CD14-positive monocyte (primary cell): ENCODE data around the gene ANTXR1. TPM values are rescaled to one million over a fixed set of nuclear protein-coding genes. Genes with fewer than 3 reads are reported as not detected.

Experiments used
- DNase-seq, 3 donors: peaks; one replicate each; pipeline ENCODE4 v3.0.0-alpha.2; 2011 to 2022
- H2AFZ ChIP-seq: 2 replicates; pipeline ENCODE4 v1.6.0; 2012; ENCODE audit warnings: mild to moderate bottlenecking, low read depth, low read length, inconsistent platforms; ENCODE audit not compliant: insufficient read depth, poor library complexity, severe bottlenecking
- H3K27ac ChIP-seq, 2 donors: 1 replicate in 1 of 2; 2 replicates in 1 of 2; pipeline ENCODE4 v1.5.1; 2012 to 2013; ENCODE audit warnings: low read length in 2 of 2, control low read depth in 1 of 2, inconsistent platforms in 1 of 2, low read depth in 1 of 2, mild to moderate bottlenecking in 1 of 2
- H3K27me3 ChIP-seq, 2 donors: one replicate each; pipeline versions ENCODE4 v1.6.0 to v1.6.1; 2011 to 2013; ENCODE audit warnings: low read length in 2 of 2; ENCODE audit not compliant: control insufficient read depth in 2 of 2, insufficient read depth in 2 of 2
- H3K36me3 ChIP-seq, 2 donors: replicated peaks in 1 of 2; 1 replicate in 1 of 2; 2 replicates in 1 of 2; pipeline versions ENCODE4 v1.5.1 to v1.6.1; 2012 to 2013; ENCODE audit warnings: low read length in 2 of 2, control low read depth in 1 of 2, inconsistent platforms in 1 of 2, mild to moderate bottlenecking in 1 of 2; ENCODE audit not compliant: insufficient read depth in 2 of 2, control insufficient read depth in 1 of 2
- H3K4me1 ChIP-seq, 2 donors: 1 replicate in 1 of 2; 2 replicates in 1 of 2; pipeline versions ENCODE4 v1.5.1 to v1.6.1; 2012 to 2013; ENCODE audit warnings: low read length in 2 of 2, control low read depth in 1 of 2, inconsistent platforms in 1 of 2, mild to moderate bottlenecking in 1 of 2, moderate library complexity in 1 of 2; ENCODE audit not compliant: insufficient read depth in 2 of 2, control insufficient read depth in 1 of 2
- H3K4me2 ChIP-seq: replicated peaks from 2 replicates; pipeline ENCODE3; 2012; ENCODE audit warnings: low read length, moderate library complexity, mild to moderate bottlenecking; ENCODE audit not compliant: poor library complexity, severe bottlenecking; ENCODE audit errors: extremely low read depth
- H3K4me3 ChIP-seq, 3 experiments: fragments of 200-600 bp in 1 of 3; sonication (generic) in 1 of 3; replicated peaks in 1 of 3; 1 replicate in 2 of 3; 2 replicates in 1 of 3; pipeline ENCODE4 v1.5.1; 2011 to 2013; ENCODE audit warnings: low read length in 3 of 3, mild to moderate bottlenecking in 3 of 3, control low read depth in 2 of 3, low read depth in 2 of 3, inconsistent platforms in 1 of 3, moderate library complexity in 1 of 3
- H3K79me2 ChIP-seq: 2 replicates; pipeline ENCODE4 v1.6.0; 2012; ENCODE audit warnings: mild to moderate bottlenecking, control low read depth, inconsistent platforms, low read length, moderate library complexity; ENCODE audit not compliant: insufficient read depth
- H3K9ac ChIP-seq: 2 replicates; pipeline ENCODE4 v1.6.0; 2017; ENCODE audit warnings: low read length, mild to moderate bottlenecking; ENCODE audit not compliant: insufficient read depth, poor library complexity, severe bottlenecking
- H3K9me3 ChIP-seq, 2 donors: replicated peaks in 1 of 2; 1 replicate in 1 of 2; 2 replicates in 1 of 2; pipeline versions ENCODE4 v1.5.1 to v1.6.1; 2012 to 2013; ENCODE audit warnings: low read length in 2 of 2, control low read depth in 1 of 2; ENCODE audit not compliant: control insufficient read depth in 1 of 2, insufficient read depth in 1 of 2
- H4K20me1 ChIP-seq: 2 replicates; pipeline ENCODE4 v1.6.0; 2012; ENCODE audit warnings: mild to moderate bottlenecking, low read length, control low read depth, moderate library complexity; ENCODE audit not compliant: insufficient read depth
- H3K27ac Mint-ChIP-seq, 7 donors: one replicate each; pipeline ENCODE4 v1.8.0; 2020; ENCODE audit warnings: mild to moderate bottlenecking in 7 of 7, mixed read lengths in 7 of 7, moderate library complexity in 6 of 7, inconsistent platforms in 2 of 7
- H3K27me3 Mint-ChIP-seq, 3 donors: one replicate each; pipeline ENCODE4 v1.8.0; 2021 to 2022; ENCODE audit warnings: low read depth in 3 of 3, mild to moderate bottlenecking in 3 of 3, mixed read lengths in 3 of 3, moderate library complexity in 3 of 3, inconsistent platforms in 1 of 3
- H3K36me3 Mint-ChIP-seq, 2 donors: one replicate each; pipeline ENCODE4 v1.8.0; 2020; ENCODE audit warnings: mixed read lengths in 2 of 2, inconsistent platforms in 1 of 2, mild to moderate bottlenecking in 1 of 2
- H3K4me1 Mint-ChIP-seq: one replicate; pipeline ENCODE4 v1.8.0; 2020; ENCODE audit warnings: mild to moderate bottlenecking, mixed read lengths
- H3K4me3 Mint-ChIP-seq, 2 donors: one replicate each; pipeline ENCODE4 v1.8.0; 2020; ENCODE audit warnings: mild to moderate bottlenecking in 2 of 2, mixed read lengths in 2 of 2, moderate library complexity in 1 of 2
- H3K9me3 Mint-ChIP-seq, 7 donors: one replicate each; pipeline ENCODE4 v1.8.0; 2020 to 2022; ENCODE audit warnings: mixed read lengths in 7 of 7, mild to moderate bottlenecking in 6 of 7, moderate library complexity in 6 of 7, inconsistent platforms in 2 of 7
- CTCF ChIP-seq: fragments of 200-600 bp; IDR thresholded peaks from one replicate; pipeline ENCODE4 v1.8.0; 2022; ENCODE audit warnings: antibody characterized with exemption, mild to moderate bottlenecking
- WGBS: methylation state at CpG from one replicate; pipeline ENCODE4 v1.1.5; 2013; ENCODE audit warnings: missing lambda C conversion rate; ENCODE audit not compliant: insufficient coverage; 5-methylcytosine and 5-hydroxymethylcytosine counted together
- intact Hi-C, 2 donors: fragments of 100-400 bp; cut with micrococcal nuclease; formaldehyde crosslinking; loops; one replicate each; pipeline versions ENCODE4 v1.15.0 to v1.15.1; 2023
- polyA plus RNA-seq, 3 donors: library from polyadenylated mRNA; depleted of rRNA in 1 of 3; unstranded in 2 of 3; stranded (reverse) in 1 of 3; fragments of 300-500 nt in 2 of 3; fragments of >200 nt in 1 of 3; fragmentation: Illumina TruSeq in 2 of 3; gene quantifications; 1 replicate in 2 of 3; 2 replicates in 1 of 3; pipeline ENCODE4 v1.2.3, GENCODE V29; 2012 to 2021

Gene ANTXR1
- polyA plus RNA-seq, 3 donors = not detected

- Histone ChIP-seq H3K4me3 (peak overlapping the region in 1 of 3 experiments; percentile 3), H4K20me1 (no peaks in the 10 kb centered on the region), H3K4me1 (peaks cover 42 to 46% of the 10 kb centered on the region in 2 donors), H3K4me2 (peak overlapping the region; percentile 26), H3K9me3 (no peaks in the 10 kb centered on the region), H3K9ac (no peak overlapping the region), H2AFZ (peak overlapping the region; percentile 30), H3K27me3 (no peaks in the 10 kb centered on the region), H3K79me2 (no peaks in the 10 kb centered on the region), H3K27ac (no peak overlapping the region), H3K36me3 (no peaks in the 10 kb centered on the region)
- peak overlapping the region in 3 of 7 donors; percentile 46 to 62 (median 50) for H3K27ac Mint-ChIP-seq
- no peak for TF ChIP-seq CTCF
- H3K36me3 Mint-ChIP-seq = no peaks in the 10 kb centered on the region
- WGBS = no CpG with 5 or more reads among the region's 4 CpGs
- peaks cover 0 to 5% (median 5%) of the 10 kb centered on the region in 3 donors for H3K27me3 Mint-ChIP-seq
- peaks cover 0 to 5% (median 0%) of the 10 kb centered on the region in 7 donors for H3K9me3 Mint-ChIP-seq
- intact Hi-C loops = no loop called here
- DNase-seq = peak in 1 of 3 donors; percentile 32
- H3K4me3 Mint-ChIP-seq = peak overlapping the region in 1 of 2 donors; percentile 75
- peaks cover 43% of the 10 kb centered on the region for H3K4me1 Mint-ChIP-seq
Observed at GRCh38 chr2:69080071-69080470, 67.1 kb downstream of the ANTXR1 start.

DNA sequence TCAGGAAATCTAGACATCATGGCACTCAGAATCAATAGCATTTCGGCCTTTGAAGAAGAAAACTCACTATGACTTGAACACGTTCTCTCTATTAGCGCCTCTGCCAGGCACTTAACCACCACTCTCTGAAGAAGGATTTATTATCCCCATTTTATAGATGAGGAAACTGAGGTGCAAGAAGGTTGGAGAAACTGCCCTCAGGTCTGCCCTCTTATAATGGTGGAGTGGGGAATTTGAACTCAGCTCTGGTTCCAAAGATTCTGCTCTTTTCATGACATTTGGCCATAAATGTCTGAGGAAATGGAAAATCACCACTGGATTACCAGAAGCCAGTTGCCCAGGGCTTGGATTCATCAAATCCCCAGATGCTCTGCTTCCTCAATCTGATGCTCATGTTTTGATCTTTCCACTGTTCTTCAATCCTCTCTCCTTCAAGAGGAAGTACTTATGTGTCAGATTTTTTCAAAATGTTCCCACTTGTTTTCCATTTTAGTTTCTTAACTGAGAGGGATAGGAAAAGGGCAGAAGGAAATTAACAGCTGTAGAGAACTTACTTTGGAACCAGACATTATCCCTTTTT is 68.1 kb downstream of the ANTXR1 start:
- Mint-ChIP-seq H3K27ac (peak overlapping the region in 1 of 7 donors; percentile 7), H3K4me3 (no peak overlapping the region), H3K27me3 (peaks cover 0 to 5% (median 5%) of the 10 kb centered on the region in 3 donors), H3K9me3 (peaks cover 0 to 5% (median 0%) of the 10 kb centered on the region in 7 donors), H3K36me3 (no peaks in the 10 kb centered on the region), H3K4me1 (peaks cover 43% of the 10 kb centered on the region)
- H3K4me2 ChIP-seq = no peak overlapping the region
- H3K9me3 ChIP-seq = no peaks in the 10 kb centered on the region
- no peak overlapping the region for H3K27ac ChIP-seq
- H3K4me1 ChIP-seq = peaks cover 42 to 46% of the 10 kb centered on the region in 2 donors
- intact Hi-C loops = no loop called here
- H3K79me2 ChIP-seq = no peaks in the 10 kb centered on the region
- H3K4me3 ChIP-seq = no peak overlapping the region
- WGBS = no CpG with 5 or more reads among the region's 3 CpGs
- no peaks in the 10 kb centered on the region for H3K27me3 ChIP-seq
- no peak overlapping the region for H3K9ac ChIP-seq
- H2AFZ ChIP-seq = no peak overlapping the region
- H4K20me1 ChIP-seq = no peaks in the 10 kb centered on the region
- peak in 2 of 3 donors; percentile 33 to 34 for DNase-seq
- H3K36me3 ChIP-seq = no peaks in the 10 kb centered on the region
- no peak for TF ChIP-seq CTCF
